CD1c-positive myeloid dendritic cell (primary cell): ENCODE measurements around the gene TMEM250.
"Not testable (repeated sequence)": the region's sequence is repeated elsewhere in the genome, so short reads cannot be mapped to it uniquely, and the experiment has no call there.

Experiments
- DNase-seq: peaks from one replicate; pipeline ENCODE4 v3.0.0-alpha.2; 2016; ENCODE audit errors: extremely low spot score

TMEM250 gene

GRCh38 chr9:136118320-136119060 is at the start of gene TMEM250:
TMEM250 (minus strand) TSS chr9:136118875; CDS start chr9:136116900, 1,975 bp downstream.
- DNase-seq = peak; percentile 99

GRCh38 chr9:136163248-136163850 is 44.7 kb upstream of the TMEM250 start:
- DNase-seq = no peak

- no peak for DNase-seq
These were observed 42.4 kb upstream of the TMEM250 start for GRCh38 chr9:136160995-136161610.

- DNase-seq = no peak
These were observed 41.7 kb upstream of the TMEM250 start for GRCh38 chr9:136160381-136160841.

GRCh38 chr9:136159851-136160250 is 41.2 kb upstream of the TMEM250 start:
- DNase-seq = no peak

- DNase-seq = no peak
These were observed 39.0 kb upstream of the TMEM250 start for GRCh38 chr9:136157477-136158265.

- DNase-seq = no peak
These were observed 37.8 kb upstream of the TMEM250 start for GRCh38 chr9:136156209-136157120.

GRCh38 chr9:136155576-136155975 is 36.9 kb upstream of the TMEM250 start:
- DNase-seq = no peak

- DNase-seq = no peak
These were observed 36.3 kb upstream of the TMEM250 start for GRCh38 chr9:136154943-136155342.

GRCh38 chr9:136153381-136154065 is 34.8 kb upstream of the TMEM250 start:
- no peak for DNase-seq

GRCh38 chr9:136152931-136153330 is 34.3 kb upstream of the TMEM250 start:
- no peak for DNase-seq

- no peak for DNase-seq
These were observed 33.8 kb upstream of the TMEM250 start for GRCh38 chr9:136152543-136152866.

- DNase-seq = no peak
These were observed 33.3 kb upstream of the TMEM250 start for GRCh38 chr9:136151848-136152542.

GRCh38 chr9:136151214-136151804 is 32.6 kb upstream of the TMEM250 start:
- no peak for DNase-seq

- DNase-seq = not testable (repeated sequence)
These were observed 32.1 kb upstream of the TMEM250 start for GRCh38 chr9:136150664-136151213.

GRCh38 chr9:136149853-136150252 is 31.2 kb upstream of the TMEM250 start:
- DNase-seq = no peak

- DNase-seq = no peak
These were observed 30.7 kb upstream of the TMEM250 start for GRCh38 chr9:136149337-136149736.

- no peak for DNase-seq
These were observed 30.1 kb upstream of the TMEM250 start for GRCh38 chr9:136148766-136149165.
